Stomach (tissue), 4 donors: ENCODE results near the gene ATP11A.

Source experiments
- CTCF ChIP-seq, 7 experiments: fragments of 450-650 bp in 4 of 7; fragments of 200-600 bp in 3 of 7; sonication (generic) in 3 of 7; IDR thresholded peaks; one replicate each; pipeline ENCODE4 v1.5.1; 2016 to 2019; ENCODE audit warnings: antibody characterized with exemption in 7 of 7, control low read depth in 2 of 7, mild to moderate bottlenecking in 1 of 7
- POLR2A ChIP-seq, 4 donors: fragments of 450-650 bp; IDR thresholded peaks; one replicate each; pipeline ENCODE4 v1.6.1; 2016; ENCODE audit warnings: antibody characterized with exemption in 4 of 4, control low read depth in 2 of 4, mild to moderate bottlenecking in 1 of 4, moderate library complexity in 1 of 4
- POLR2AphosphoS5 ChIP-seq, 3 donors: sonication (generic); formaldehyde crosslinking; IDR thresholded peaks; one replicate each; pipeline ENCODE4 v1.6.1; 2016; ENCODE audit warnings: antibody characterized with exemption in 3 of 3

DNA sequence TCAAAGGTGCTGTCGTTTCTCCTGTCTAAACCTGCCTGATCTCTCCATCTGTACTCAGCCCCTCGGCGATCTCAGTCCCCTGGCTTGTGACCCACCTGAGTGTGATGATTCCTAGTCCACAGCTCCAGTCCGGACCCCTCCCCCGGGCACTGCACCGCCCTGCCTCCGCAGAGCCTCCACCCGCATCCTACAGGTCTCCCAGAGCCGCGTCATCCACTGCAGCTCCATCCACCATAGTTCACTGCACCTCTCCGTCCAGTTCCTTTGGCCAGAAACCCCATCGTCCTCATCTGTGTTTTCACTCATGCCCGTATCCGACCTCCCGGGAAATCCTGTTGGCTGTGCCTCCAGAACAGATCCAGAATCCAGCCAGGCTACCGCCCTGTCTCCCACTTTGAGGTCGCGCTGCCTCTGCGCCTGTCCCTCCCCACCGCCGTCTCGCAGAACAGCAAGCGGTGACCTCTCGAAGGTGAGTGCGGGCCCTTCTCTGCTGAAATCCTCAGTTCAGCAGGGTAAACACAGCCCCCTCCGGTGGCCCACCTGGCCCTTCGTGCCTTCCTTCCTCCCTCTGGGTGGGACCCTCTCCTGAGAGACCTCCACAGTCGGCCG is 227.3 kb downstream of the ATP11A start:
- TF ChIP-seq POLR2AphosphoS5 (IDR thresholded peaks at IDR 0.05) (no peak), CTCF (IDR thresholded peaks at IDR 0.05) (no peak), POLR2A (IDR thresholded peaks at IDR 0.05) (no peak)
